GM21367 (cell line): Measurements from ENCODE around the gene HPSE2.

Source experiments
- ATAC-seq: cut with Tn5 transposase; IDR thresholded peaks from one replicate; pipeline ENCODE4 v1.9.1; 2021; ENCODE audit not compliant: unreplicated experiment

Gene HPSE2

DNA sequence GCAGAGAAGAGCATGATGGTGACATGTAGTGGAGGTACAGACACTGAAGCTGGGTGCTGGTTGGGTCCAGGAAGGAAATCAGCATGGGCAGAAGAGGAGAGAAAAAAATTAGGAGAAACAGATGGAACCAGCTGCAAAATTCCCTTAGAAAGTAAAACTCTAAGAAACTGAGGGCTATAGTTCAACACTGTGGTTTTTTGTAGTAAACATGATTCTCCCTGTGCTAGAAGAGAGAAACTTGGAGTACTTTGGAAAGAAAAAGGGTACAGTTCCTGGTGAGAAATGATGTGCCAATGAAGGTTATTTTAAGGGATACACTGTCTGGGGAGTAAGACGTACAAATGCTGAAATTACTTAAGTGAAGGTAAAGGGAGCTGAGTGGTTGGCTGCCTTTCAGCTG, 607.4 kb downstream of the HPSE2 start:
- no peak for ATAC-seq

DNA sequence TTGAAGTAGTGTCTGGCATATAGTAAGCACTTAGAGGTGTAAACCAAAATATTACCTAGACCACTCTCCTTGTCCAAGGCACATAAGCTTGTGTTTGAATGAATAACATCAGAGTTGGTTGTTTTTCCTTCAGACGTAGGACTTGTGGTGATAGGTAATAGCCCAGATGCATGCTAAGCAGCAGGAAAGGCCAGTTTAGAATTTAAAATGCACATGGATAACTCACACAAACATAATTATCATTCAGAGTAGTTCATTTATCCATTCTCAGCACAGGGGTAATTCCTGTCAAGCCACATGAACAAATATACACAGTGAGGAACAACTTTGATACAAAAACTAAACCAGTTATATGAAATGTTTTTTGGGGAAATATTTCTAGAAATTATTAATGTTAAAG, 607.9 kb downstream of the HPSE2 start:
- ATAC-seq: no peak

DNA sequence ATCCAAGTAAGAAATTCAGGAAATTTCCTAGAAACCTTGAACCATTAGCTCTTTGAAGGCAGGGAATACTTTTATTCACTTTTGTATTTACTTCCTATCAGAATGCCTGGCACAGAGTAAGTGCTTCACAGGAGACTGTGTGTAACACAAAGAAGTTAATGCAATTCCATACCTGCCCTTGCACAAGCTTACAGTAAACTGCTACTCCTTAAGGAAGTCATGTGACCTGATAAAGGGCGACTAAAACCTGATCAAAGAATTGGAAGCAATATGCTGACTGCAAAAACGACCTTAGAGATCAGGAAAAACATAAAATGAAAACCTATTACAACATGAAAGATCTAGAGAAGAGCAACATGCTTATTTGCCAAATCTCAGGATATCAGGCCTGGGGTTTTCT, 610.7 kb downstream of the HPSE2 start:
- ATAC-seq: no peak

DNA sequence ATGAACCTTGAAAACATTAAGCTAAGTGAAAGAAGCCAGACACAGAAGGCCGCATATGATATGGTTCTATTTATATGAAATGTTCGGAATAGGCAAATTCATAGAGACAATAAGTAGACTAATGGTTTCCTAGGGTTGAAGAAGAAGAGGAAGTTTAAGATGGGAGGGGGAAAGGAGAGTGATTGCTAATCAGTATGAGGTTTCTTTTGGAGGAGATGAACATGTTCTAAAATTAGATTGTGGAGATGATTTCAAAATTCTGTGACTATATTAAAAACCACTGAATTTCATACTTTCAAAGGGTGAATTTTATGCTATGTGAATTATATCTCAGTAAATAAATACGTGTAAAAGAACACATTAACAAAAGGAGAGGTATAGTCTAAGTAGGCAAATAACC, 612.5 kb downstream of the HPSE2 start:
- no peak for ATAC-seq

DNA sequence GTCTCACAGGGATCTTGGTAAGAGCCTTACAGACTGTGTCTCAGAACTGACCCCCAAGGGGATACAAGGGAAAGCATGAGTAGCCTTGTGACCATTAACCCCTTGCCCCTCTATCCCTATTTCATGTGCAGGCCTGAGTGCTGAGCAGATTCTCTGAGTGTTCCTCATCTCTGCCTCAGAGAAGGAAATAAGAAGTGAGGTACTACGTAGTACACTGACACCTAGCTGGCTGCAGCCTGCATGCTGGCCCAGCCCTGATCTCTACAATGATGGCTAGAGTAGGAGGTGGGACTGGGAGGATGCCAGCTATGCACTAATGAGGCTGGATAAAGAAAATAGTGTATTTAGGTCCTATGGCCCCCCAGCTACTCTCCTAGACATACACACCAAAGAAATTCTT, 614.0 kb downstream of the HPSE2 start:
- ATAC-seq: no peak

- no peak for ATAC-seq
Measured at GRCh38 chr10:98620503-98620902, 615.1 kb downstream of the HPSE2 start.

DNA sequence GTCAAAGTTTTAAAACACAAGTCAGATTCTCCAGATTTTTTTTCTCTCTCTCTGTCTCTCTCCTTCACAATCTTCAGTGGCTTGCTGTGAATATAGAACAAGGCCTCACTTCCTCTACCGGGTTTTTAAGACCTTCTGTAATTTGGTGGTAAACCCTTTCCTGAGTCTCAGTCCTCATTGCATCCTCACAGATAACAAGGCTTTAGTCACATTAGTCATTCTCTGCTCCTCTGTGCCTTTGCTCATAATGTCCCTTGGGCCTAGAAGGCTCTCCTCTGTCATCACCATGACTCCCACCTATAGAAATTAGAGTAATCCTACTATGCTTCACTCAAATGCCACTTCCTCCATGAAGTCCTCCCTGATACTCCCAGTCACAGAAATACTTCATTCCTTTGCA, 616.2 kb downstream of the HPSE2 start:
- ATAC-seq: no peak

GRCh38 chr10:98617906-98618520, 617.6 kb downstream of the HPSE2 start:
- ATAC-seq: no peak

- ATAC-seq: no peak
Measured at GRCh38 chr10:98613446-98613845, 622.2 kb downstream of the HPSE2 start.

- ATAC-seq: no peak
Measured at GRCh38 chr10:98611436-98611835, 624.2 kb downstream of the HPSE2 start.

- ATAC-seq: no peak
Measured at GRCh38 chr10:98610836-98611235, 624.8 kb downstream of the HPSE2 start.

- no peak for ATAC-seq
Measured at GRCh38 chr10:98610301-98610700, 625.4 kb downstream of the HPSE2 start.

- ATAC-seq: no peak
Measured at GRCh38 chr10:98609265-98609664, 626.4 kb downstream of the HPSE2 start.

DNA sequence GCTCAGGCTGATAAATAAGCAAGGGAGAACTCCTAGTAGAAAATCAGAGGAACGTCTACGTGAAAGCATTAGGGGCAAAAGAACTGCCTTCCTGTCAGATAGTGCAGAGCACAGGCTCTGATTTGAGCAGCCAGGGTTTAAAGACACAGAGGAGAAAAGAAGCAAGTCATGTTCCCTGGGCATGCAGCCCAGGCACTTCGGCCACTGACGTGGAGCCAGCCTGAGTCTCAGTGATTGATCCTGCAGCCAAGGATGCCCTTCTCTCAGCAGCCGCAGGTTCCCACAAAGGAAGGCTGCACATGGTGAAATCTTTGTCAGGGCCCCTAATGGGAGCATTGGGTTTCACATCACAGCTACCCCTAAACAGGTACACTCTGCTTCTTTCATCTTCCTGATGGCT, 627.2 kb downstream of the HPSE2 start:
- no peak for ATAC-seq

- ATAC-seq: no peak
Measured at GRCh38 chr10:98602224-98602623, 633.4 kb downstream of the HPSE2 start.

DNA sequence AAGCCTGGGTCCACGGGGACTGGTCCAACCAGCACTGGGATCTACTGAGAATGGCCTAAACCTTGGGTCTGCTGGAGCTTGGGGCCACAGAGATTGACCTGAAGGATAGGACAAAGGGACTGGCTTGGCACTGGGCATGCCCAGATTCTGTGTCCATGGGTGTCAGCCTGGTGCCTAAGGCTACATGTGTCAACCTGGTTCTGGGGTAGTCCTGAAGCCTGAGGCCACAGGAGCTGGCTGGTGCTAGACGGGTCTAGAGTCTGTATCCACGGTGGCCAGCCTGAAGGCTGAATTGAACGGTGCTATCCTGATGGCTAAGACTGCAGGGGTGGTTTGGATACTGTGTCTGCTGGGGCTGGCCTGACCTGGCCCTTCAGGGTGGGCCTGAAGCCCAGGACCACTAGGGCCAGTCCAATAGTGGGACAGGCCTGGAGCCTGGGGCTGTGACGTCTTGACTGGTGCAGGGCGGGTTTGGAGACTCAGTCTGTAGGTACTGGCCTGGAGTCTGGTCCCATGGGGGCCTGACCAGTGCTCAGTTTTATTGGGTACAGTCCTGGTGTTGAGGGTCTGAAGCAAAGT, 636.5 kb downstream of the HPSE2 start:
- no peak for ATAC-seq

- ATAC-seq: no peak
Measured at GRCh38 chr10:98596404-98596803, 639.2 kb downstream of the HPSE2 start.

GRCh38 chr10:98589691-98590090, 646.0 kb downstream of the HPSE2 start:
- no peak for ATAC-seq

- no peak for ATAC-seq
Measured at GRCh38 chr10:98589007-98589406, 646.6 kb downstream of the HPSE2 start.

- no peak for ATAC-seq
Measured at GRCh38 chr10:98587156-98587837, 648.4 kb downstream of the HPSE2 start.

- ATAC-seq: no peak
Measured at GRCh38 chr10:98586096-98586495, 649.6 kb downstream of the HPSE2 start.

- ATAC-seq: no peak
Measured at GRCh38 chr10:98582363-98582762, 653.3 kb downstream of the HPSE2 start.

- no peak for ATAC-seq
Measured at GRCh38 chr10:98577578-98577977, 658.1 kb downstream of the HPSE2 start.
